ENCODE measurements around the gene C7orf25.

DNA sequence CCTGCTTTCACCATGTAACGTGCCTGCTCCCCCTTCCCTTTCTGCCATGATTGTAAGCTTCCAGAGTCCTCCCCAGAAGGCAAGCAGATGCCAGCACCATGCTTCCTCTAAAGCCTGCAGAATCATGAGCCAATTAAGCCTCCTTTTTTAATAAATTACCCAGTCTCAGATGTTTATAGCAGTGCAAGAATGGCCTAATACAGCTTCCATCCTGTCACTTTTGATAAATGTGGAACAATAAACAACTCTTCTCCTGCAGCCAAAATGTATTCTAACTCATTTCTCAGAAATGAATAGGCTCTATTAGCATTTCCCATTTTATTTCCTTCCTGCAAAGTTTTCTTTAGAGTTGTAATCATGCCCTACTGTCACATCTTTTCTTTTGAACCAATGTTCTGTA is 43.4 kb downstream of the C7orf25 start:
- TF ChIP-seq, protein P1, sequence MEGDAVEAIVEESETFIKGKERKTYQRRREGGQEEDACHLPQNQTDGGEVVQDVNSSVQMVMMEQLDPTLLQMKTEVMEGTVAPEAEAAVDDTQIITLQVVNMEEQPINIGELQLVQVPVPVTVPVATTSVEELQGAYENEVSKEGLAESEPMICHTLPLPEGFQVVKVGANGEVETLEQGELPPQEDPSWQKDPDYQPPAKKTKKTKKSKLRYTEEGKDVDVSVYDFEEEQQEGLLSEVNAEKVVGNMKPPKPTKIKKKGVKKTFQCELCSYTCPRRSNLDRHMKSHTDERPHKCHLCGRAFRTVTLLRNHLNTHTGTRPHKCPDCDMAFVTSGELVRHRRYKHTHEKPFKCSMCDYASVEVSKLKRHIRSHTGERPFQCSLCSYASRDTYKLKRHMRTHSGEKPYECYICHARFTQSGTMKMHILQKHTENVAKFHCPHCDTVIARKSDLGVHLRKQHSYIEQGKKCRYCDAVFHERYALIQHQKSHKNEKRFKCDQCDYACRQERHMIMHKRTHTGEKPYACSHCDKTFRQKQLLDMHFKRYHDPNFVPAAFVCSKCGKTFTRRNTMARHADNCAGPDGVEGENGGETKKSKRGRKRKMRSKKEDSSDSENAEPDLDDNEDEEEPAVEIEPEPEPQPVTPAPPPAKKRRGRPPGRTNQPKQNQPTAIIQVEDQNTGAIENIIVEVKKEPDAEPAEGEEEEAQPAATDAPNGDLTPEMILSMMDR (IDR thresholded peaks at IDR 0.05), result no peak
- TF ChIP-seq POLR2A (IDR thresholded peaks at IDR 0.05), result no peak
